Mesenchymal stem cell (in vitro differentiated cells and primary cell): ENCODE measurements around the gene IFT88.
A peak's percentile ranks its signal among the peaks of the same experiment; 100 is the strongest.

Experiments
- DNase-seq: peaks from one replicate; pipeline ENCODE4 v3.0.0-alpha.2; 2013
- H2AFZ ChIP-seq: one replicate; pipeline ENCODE4 v1.6.1; 2013; ENCODE audit warnings: low read depth, mild to moderate bottlenecking, control low read depth, inconsistent platforms, low read length, moderate library complexity
- H2AK5ac ChIP-seq: 2 replicates; pipeline ENCODE4 v1.6.1; 2013; ENCODE audit warnings: low read length, moderate library complexity, mild to moderate bottlenecking, inconsistent platforms; ENCODE audit not compliant: severe bottlenecking
- H2BK120ac ChIP-seq: one replicate; pipeline ENCODE4 v1.6.1; 2013; ENCODE audit warnings: low read depth, mild to moderate bottlenecking, inconsistent platforms, low read length, moderate library complexity
- H2BK12ac ChIP-seq, 2 experiments: one replicate each; pipeline ENCODE4 v1.6.1; 2013; ENCODE audit warnings: inconsistent platforms in 2 of 2, low read length in 2 of 2, mild to moderate bottlenecking in 2 of 2, moderate library complexity in 2 of 2, control low read depth in 1 of 2
- H2BK15ac ChIP-seq: one replicate; pipeline ENCODE4 v1.6.1; 2013; ENCODE audit warnings: mild to moderate bottlenecking, low read depth, inconsistent platforms; ENCODE audit not compliant: poor library complexity, severe bottlenecking
- H2BK5ac ChIP-seq: 2 replicates; pipeline ENCODE4 v1.6.1; 2013; ENCODE audit warnings: low read depth, mild to moderate bottlenecking, low read length, control low read depth, inconsistent platforms; ENCODE audit not compliant: poor library complexity, severe bottlenecking
- H3K14ac ChIP-seq, 2 experiments: one replicate each; pipeline ENCODE4 v1.6.1; 2013; ENCODE audit warnings: inconsistent platforms in 2 of 2, low read length in 2 of 2, control low read depth in 1 of 2, mild to moderate bottlenecking in 1 of 2, moderate library complexity in 1 of 2
- H3K18ac ChIP-seq, 2 experiments: one replicate each; pipeline ENCODE4 v1.6.1; 2013; ENCODE audit warnings: inconsistent platforms in 2 of 2, low read length in 2 of 2, control low read depth in 1 of 2, low read depth in 1 of 2, mild to moderate bottlenecking in 1 of 2
- H3K23ac ChIP-seq, 2 experiments: one replicate each; pipeline ENCODE4 v1.6.1; 2013; ENCODE audit warnings: inconsistent platforms in 2 of 2, low read length in 2 of 2, mild to moderate bottlenecking in 2 of 2, moderate library complexity in 2 of 2, control low read depth in 1 of 2
- H3K27ac ChIP-seq: 2 replicates; pipeline ENCODE4 v1.5.1; 2013; ENCODE audit warnings: mild to moderate bottlenecking, moderate library complexity, low read length, control low read depth, inconsistent platforms; ENCODE audit not compliant: poor library complexity, severe bottlenecking
- H3K27me3 ChIP-seq, 2 experiments: 2 replicates each; pipeline versions ENCODE4 v1.6.1 to v1.7.0; 2013; ENCODE audit warnings: low read length in 2 of 2, mild to moderate bottlenecking in 2 of 2, moderate library complexity in 2 of 2, control low read depth in 1 of 2, inconsistent platforms in 1 of 2; ENCODE audit not compliant: control insufficient read depth in 1 of 2, insufficient read depth in 1 of 2
- H3K36me3 ChIP-seq, 2 experiments: 2 replicates each; pipeline versions ENCODE4 v1.6.1 to v1.7.0; 2013; ENCODE audit warnings: low read length in 2 of 2, control low read depth in 1 of 2, inconsistent platforms in 1 of 2, low read depth in 1 of 2, mild to moderate bottlenecking in 1 of 2; ENCODE audit not compliant: insufficient read depth in 2 of 2, control insufficient read depth in 1 of 2
- H3K4ac ChIP-seq, 2 experiments: one replicate each; pipeline ENCODE4 v1.6.1; 2013; ENCODE audit warnings: inconsistent platforms in 2 of 2, low read length in 2 of 2, mild to moderate bottlenecking in 2 of 2, moderate library complexity in 2 of 2, control low read depth in 1 of 2, low read depth in 1 of 2
- H3K4me1 ChIP-seq: 2 replicates; pipeline ENCODE4 v1.6.1; 2013; ENCODE audit warnings: low read depth, low read length, control low read depth; ENCODE audit not compliant: control insufficient read depth, insufficient read depth
- H3K4me2 ChIP-seq: 2 replicates; pipeline ENCODE4 v1.6.1; 2013; ENCODE audit warnings: low read length, mild to moderate bottlenecking, inconsistent platforms; ENCODE audit not compliant: poor library complexity, severe bottlenecking
- H3K4me3 ChIP-seq, 2 experiments: 2 replicates each; pipeline versions ENCODE4 v1.5.1 to v1.7.0; 2013; ENCODE audit warnings: low read length in 2 of 2, mild to moderate bottlenecking in 2 of 2, control low read depth in 1 of 2, low read depth in 1 of 2; ENCODE audit not compliant: insufficient read depth in 1 of 2
- H3K79me1 ChIP-seq: replicated peaks from 2 replicates; pipeline ENCODE4 v1.6.1; 2013; ENCODE audit warnings: mild to moderate bottlenecking, control low read depth, low read length, inconsistent platforms; ENCODE audit not compliant: poor library complexity, severe bottlenecking
- H3K9ac ChIP-seq: 2 replicates; pipeline ENCODE4 v1.7.0; 2013; ENCODE audit warnings: mild to moderate bottlenecking, low read length, moderate library complexity
- H3K9me3 ChIP-seq: 2 replicates; pipeline ENCODE4 v1.7.0; 2013; ENCODE audit warnings: mild to moderate bottlenecking, low read length; ENCODE audit not compliant: control insufficient read depth
- H4K8ac ChIP-seq: one replicate; pipeline ENCODE4 v1.6.1; 2013; ENCODE audit warnings: inconsistent platforms, mild to moderate bottlenecking, low read length, moderate library complexity
- H4K91ac ChIP-seq: one replicate; pipeline ENCODE4 v1.6.1; 2013; ENCODE audit warnings: mild to moderate bottlenecking, low read length, inconsistent platforms
- WGBS: methylation state at CpG from one replicate; pipeline ENCODE4 v1.1.7; 2013; ENCODE audit warnings: mixed read lengths; 5-methylcytosine and 5-hydroxymethylcytosine counted together

The IFT88 gene

DNA sequence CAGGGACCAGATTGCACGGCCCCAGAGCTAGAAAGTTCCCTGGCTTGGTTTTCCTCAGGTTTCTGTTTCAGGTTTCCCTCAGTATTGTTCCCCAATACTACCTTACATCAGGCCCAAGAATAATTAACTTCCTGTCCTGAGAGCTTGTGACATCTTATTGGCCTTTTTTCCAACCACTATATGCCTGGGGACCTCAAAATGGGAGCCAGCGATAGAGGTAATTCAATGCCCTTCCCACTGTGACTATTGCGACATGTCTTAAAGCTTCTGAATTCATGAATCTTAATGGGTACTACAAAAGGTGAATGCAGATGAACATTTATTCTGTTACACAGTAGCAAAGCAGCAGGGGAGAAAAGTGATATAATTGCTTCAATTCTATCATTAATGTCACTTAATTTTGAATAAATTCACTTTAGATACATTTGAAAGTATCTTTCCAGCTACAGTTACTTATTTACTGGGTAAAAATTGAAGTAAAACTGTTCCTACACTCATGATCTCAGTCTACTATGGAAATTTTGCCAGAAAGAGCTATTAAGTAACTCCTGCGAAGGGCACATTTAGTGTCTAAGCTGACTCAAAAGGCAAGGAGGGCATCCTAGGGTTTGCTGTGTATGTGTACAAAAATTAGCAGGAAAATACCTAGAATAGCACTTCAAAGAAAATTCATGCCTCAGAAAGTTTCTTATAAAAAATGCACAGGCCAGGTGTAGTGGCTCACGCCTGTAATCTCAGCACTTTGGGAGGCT, 45.4 kb upstream of the IFT88 start:
- Histone ChIP-seq H2AK5ac (peak overlapping the region; percentile 83), H2BK12ac (no peak overlapping the region), H3K4ac (no peak overlapping the region), H4K8ac (no peak overlapping the region), H3K9ac (no peak overlapping the region), H3K27ac (peak overlapping the region; percentile 29), H3K4me3 (no peak overlapping the region), H2BK15ac (no peak overlapping the region), H3K23ac (no peak overlapping the region), H3K79me1 (peaks cover 34% of the 10 kb centered on the region), H3K14ac (no peak overlapping the region), H3K4me1 (peaks cover 26% of the 10 kb centered on the region), H2AFZ (no peak overlapping the region), H3K36me3 (no peaks in the 10 kb centered on the region), H3K27me3 (no peaks in the 10 kb centered on the region), H3K18ac (no peak overlapping the region), H3K4me2 (no peak overlapping the region), H4K91ac (no peak overlapping the region), H2BK120ac (no peak overlapping the region), H3K9me3 (no peaks in the 10 kb centered on the region), H2BK5ac (no peak overlapping the region)
- no peak for DNase-seq
- WGBS, result 97% methylated on average over 4 of the region's 5 CpGs

DNA sequence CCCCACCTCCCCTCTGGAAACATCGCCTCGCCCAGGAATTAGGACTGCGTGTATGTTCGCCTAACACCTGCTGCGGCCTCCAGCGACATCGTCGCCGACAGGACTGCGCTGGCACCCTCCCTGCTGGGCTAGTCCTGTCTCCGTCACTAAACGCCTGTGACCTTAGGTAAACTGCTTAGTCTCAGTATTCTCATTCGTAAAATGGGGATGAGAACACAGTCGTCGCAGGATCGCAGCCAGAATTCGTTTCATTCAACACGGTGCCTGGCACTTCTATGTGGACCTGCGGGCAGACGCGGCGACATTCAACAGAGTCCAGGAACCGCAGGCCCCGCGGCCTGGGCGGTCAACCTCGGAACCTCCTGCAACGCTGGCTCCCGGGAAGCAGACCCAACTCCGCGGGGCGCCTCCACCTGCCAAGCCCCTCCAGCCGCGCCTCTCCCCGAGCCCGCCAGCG, 41.8 kb upstream of the IFT88 start:
- Histone ChIP-seq H3K23ac (peak overlapping the region in 1 of 2 experiments; percentile 63), H3K9me3 (no peaks in the 10 kb centered on the region), H2AK5ac (no peak overlapping the region), H2AFZ (peak overlapping the region; percentile 73), H3K27ac (no peak overlapping the region), H3K4me2 (peak overlapping the region; percentile 99), H3K27me3 (no peaks in the 10 kb centered on the region), H2BK12ac (no peak overlapping the region), H4K91ac (peak overlapping the region; percentile 75), H2BK5ac (no peak overlapping the region), H3K9ac (peak overlapping the region; percentile 86), H3K14ac (peak overlapping the region in 1 of 2 experiments; percentile 87), H4K8ac (peak overlapping the region; percentile 52), H2BK15ac (peak overlapping the region; percentile 69), H3K36me3 (no peaks in the 10 kb centered on the region), H3K4ac (no peak overlapping the region), H2BK120ac (peak overlapping the region; percentile 34), H3K4me1 (peaks cover 24% of the 10 kb centered on the region), H3K79me1 (peaks cover 19% of the 10 kb centered on the region), H3K4me3 (peak overlapping the region; percentile 93 to 94), H3K18ac (peak overlapping the region; percentile 74 to 79)
- peak; percentile 20 for DNase-seq
- WGBS, result 2% methylated on average over 37 of the region's 37 CpGs

DNA sequence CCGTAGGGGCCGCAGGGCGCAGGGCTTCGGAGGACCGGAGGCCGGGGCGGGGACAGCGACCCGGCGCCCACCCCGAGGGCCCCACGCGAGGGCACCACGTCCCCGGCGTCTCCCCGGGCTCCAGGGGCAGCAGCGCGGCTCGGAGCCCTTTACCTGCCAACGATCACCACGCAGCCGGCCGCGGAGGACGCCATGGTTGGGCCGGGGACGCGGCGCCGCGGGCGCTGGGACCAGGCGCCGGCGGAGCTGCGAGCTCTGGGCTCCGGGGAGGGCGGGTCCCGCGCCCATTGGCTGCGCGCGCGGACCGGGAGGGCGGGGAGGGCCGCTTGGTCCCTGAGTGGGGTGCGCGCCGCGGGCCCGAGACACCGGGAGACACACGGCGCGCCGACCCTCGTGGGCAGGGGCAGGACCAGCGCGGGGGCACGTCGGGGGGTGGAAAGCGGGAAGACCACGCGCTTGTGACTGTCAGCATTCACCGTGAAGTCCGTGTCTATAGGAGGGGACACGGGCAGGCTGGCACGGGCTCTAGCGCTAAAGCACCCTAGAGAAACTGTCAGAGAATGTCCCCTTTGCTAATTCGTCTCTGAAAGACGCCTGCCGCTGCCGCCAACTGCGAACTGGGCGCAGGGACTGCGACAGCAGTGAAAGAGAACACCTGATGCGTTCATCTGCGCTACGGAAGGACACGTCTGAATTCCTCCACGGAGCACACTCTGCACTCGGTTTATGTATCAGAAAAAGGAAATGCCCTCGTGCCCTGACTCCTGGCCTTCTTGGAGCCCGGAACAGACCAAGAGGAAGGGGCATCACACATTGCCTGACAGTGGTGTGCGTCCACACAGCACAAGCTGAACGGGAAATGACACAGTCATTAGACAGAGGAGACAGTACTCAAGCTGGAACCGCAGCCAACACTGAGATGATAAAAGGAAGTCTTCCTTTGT, 41.1 kb upstream of the IFT88 start, which contains the start of gene CRYL1:
Gene CRYL1 (minus strand): TSS at position 257 of the 944 bp plus-strand sequence. CDS start 63 bp downstream, at position 194.
- H3K18ac ChIP-seq, result peak within 1 kb of the TSS; percentile 74 to 79
- no peak within 1 kb of the TSS for H3K27ac ChIP-seq
- peak within 1 kb of the TSS; percentile 64 for H4K8ac ChIP-seq
- H2BK5ac ChIP-seq, result no peak within 1 kb of the TSS
- under 1% methylated on average over 88 of the region's 89 CpGs for WGBS
- peak within 1 kb of the TSS; percentile 73 for H2BK120ac ChIP-seq
- no peaks in the 10 kb centered on the region for H3K9me3 ChIP-seq
- H2BK15ac ChIP-seq, result peak within 1 kb of the TSS; percentile 69
- peak within 1 kb of the TSS; percentile 93 to 94 for H3K4me3 ChIP-seq
- no peaks in the 10 kb centered on the region for H3K36me3 ChIP-seq
- peak within 1 kb of the TSS; percentile 99 for H3K4me2 ChIP-seq
- DNase-seq, result peak; percentile 72
- H3K9ac ChIP-seq, result peak within 1 kb of the TSS; percentile 86
- no peak within 1 kb of the TSS for H3K4ac ChIP-seq
- H2BK12ac ChIP-seq, result no peak within 1 kb of the TSS
- peaks cover 19% of the 10 kb centered on the region for H3K4me1 ChIP-seq
- peaks cover 14% of the 10 kb centered on the region for H3K79me1 ChIP-seq
- H3K27me3 ChIP-seq, result no peaks in the 10 kb centered on the region
- H2AK5ac ChIP-seq, result no peak within 1 kb of the TSS
- peak within 1 kb of the TSS; percentile 63 to 79 for H3K23ac ChIP-seq
- peak within 1 kb of the TSS; percentile 75 for H2AFZ ChIP-seq
- H3K14ac ChIP-seq, result peak within 1 kb of the TSS in 1 of 2 experiments; percentile 87
- peak within 1 kb of the TSS; percentile 75 for H4K91ac ChIP-seq

DNA sequence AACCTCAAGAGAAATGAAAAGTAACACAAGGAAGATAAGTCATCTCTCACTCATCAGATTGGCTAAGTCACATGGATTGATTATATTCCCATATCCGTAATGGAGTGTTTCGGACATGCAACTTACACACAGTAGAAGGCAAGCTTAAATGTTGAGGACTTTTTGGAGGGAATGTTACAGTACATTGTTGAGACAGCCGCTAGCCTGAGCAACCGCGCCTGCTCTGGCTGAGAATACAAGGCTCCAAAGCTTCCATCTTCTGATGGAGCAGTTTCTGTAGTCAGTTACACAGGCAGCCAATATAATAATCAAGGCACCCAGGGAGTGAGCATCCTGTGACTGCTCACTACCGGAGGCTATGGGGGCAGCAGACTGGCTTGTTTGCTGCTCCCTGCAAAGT, 40.3 kb upstream of the IFT88 start:
- H2AK5ac ChIP-seq, result no peak overlapping the region
- H2AFZ ChIP-seq, result no peak overlapping the region
- H3K9ac ChIP-seq, result peak overlapping the region; percentile 86
- no peak overlapping the region for H3K14ac ChIP-seq
- no peak overlapping the region for H2BK120ac ChIP-seq
- H3K36me3 ChIP-seq, result no peaks in the 10 kb centered on the region
- H3K9me3 ChIP-seq, result no peaks in the 10 kb centered on the region
- peaks cover 18% of the 10 kb centered on the region for H3K4me1 ChIP-seq
- H3K4me2 ChIP-seq, result no peak overlapping the region
- peaks cover 14% of the 10 kb centered on the region for H3K79me1 ChIP-seq
- H3K18ac ChIP-seq, result no peak overlapping the region
- H3K4me3 ChIP-seq, result peak overlapping the region in 1 of 2 experiments; percentile 94
- H4K8ac ChIP-seq, result no peak overlapping the region
- no peak overlapping the region for H2BK12ac ChIP-seq
- no peak overlapping the region for H2BK5ac ChIP-seq
- no peaks in the 10 kb centered on the region for H3K27me3 ChIP-seq
- H3K23ac ChIP-seq, result no peak overlapping the region
- H2BK15ac ChIP-seq, result no peak overlapping the region
- no peak overlapping the region for H3K27ac ChIP-seq
- no peak overlapping the region for H4K91ac ChIP-seq
- H3K4ac ChIP-seq, result no peak overlapping the region
- WGBS, result 74% methylated on average over 6 of the region's 6 CpGs
- no peak for DNase-seq
